Fibroblast of lung (primary cell): ENCODE results near the gene ERGIC1.

ENCODE experiments used
- CTCF ChIP-seq, 2 donors: IDR thresholded peaks in 1 of 2; conservative IDR thresholded peaks in 1 of 2; 1 replicate in 1 of 2; 2 replicates in 1 of 2; pipeline ENCODE4 v1.5.1; 2011 to 2012; ENCODE audit warnings: low read length in 2 of 2, control low read depth in 1 of 2, inconsistent platforms in 1 of 2, low read depth in 1 of 2, mild to moderate bottlenecking in 1 of 2
- EZH2 ChIP-seq: IDR thresholded peaks from 2 replicates; pipeline ENCODE4 v1.5.1; 2012; ENCODE audit warnings: low read length, control low read depth, mild to moderate bottlenecking; ENCODE audit errors: missing control alignments

GRCh38 chr5:172818081-172818480, 16.0 kb upstream of the ERGIC1 start:
- TF ChIP-seq CTCF (conservative IDR thresholded peaks at IDR 0.05 in 1 of 2, IDR thresholded peaks at IDR 0.05 in 1 of 2; ENCODE audit: low read depth in 1 of 2, low read length in 2 of 2) (no peak), EZH2 (no peak)
